HG02588 (cell line): Measurements from ENCODE around the gene ABCC3.

Experiments
- ATAC-seq: cut with Tn5 transposase; IDR thresholded peaks from one replicate; pipeline ENCODE4 v1.9.1; 2021; ENCODE audit warnings: mild to moderate bottlenecking, moderate library complexity; ENCODE audit not compliant: unreplicated experiment

ABCC3 gene

GRCh38 chr17:50683434-50684287 is 49.0 kb downstream of the ABCC3 start:
- ATAC-seq = no peak

GRCh38 chr17:50684288-50684611 is 49.6 kb downstream of the ABCC3 start:
- ATAC-seq = no peak

GRCh38 chr17:50684612-50685333 is 50.1 kb downstream of the ABCC3 start:
- no peak for ATAC-seq

- ATAC-seq = no peak
Observed at GRCh38 chr17:50685334-50685665, 50.6 kb downstream of the ABCC3 start.

- no peak for ATAC-seq
Observed at GRCh38 chr17:50685691-50686493, 51.2 kb downstream of the ABCC3 start.

- ATAC-seq = no peak
Observed at GRCh38 chr17:50686494-50687199, 52.0 kb downstream of the ABCC3 start.

- no peak for ATAC-seq
Observed at GRCh38 chr17:50687200-50688066, 52.8 kb downstream of the ABCC3 start.

- no peak for ATAC-seq
Observed at GRCh38 chr17:50688245-50688644, 53.6 kb downstream of the ABCC3 start.

GRCh38 chr17:50689251-50689650 is 54.6 kb downstream of the ABCC3 start:
- ATAC-seq = no peak

GRCh38 chr17:50689956-50690886 is 55.5 kb downstream of the ABCC3 start:
- no peak for ATAC-seq

- ATAC-seq = no peak
Observed at GRCh38 chr17:50690887-50691549, 56.3 kb downstream of the ABCC3 start.

- ATAC-seq = no peak
Observed at GRCh38 chr17:50691550-50692447, 57.1 kb downstream of the ABCC3 start.

- ATAC-seq = no peak
Observed at GRCh38 chr17:50692448-50693035, 57.9 kb downstream of the ABCC3 start.

- no peak for ATAC-seq
Observed at GRCh38 chr17:50693036-50693682, 58.5 kb downstream of the ABCC3 start.

GRCh38 chr17:50696365-50696879 is 61.7 kb downstream of the ABCC3 start:
- no peak for ATAC-seq

GRCh38 chr17:50697062-50697461 is 62.4 kb downstream of the ABCC3 start:
- no peak for ATAC-seq
